ENCODE data around the gene LRRC72.

DNA sequence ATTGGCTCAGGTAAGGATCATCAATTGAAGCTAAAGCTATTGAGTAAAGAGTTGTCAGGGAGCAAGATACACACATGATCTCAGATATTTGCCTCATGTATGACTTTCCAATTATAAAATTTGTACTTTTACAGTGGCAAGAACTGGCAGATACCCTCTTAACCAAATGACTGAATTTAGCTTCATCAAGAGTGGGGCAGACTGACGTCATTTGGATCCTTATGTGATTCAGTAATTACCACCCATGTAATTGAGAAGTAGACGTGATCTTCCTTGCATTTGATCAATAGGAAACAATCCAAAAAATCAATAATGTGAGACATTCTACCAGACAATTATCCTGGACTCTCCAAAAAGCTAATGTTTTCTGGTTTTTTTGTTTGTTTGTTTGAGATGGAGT is 8.9 kb downstream of the LRRC72 start:
- TF ChIP-seq, protein P1, sequence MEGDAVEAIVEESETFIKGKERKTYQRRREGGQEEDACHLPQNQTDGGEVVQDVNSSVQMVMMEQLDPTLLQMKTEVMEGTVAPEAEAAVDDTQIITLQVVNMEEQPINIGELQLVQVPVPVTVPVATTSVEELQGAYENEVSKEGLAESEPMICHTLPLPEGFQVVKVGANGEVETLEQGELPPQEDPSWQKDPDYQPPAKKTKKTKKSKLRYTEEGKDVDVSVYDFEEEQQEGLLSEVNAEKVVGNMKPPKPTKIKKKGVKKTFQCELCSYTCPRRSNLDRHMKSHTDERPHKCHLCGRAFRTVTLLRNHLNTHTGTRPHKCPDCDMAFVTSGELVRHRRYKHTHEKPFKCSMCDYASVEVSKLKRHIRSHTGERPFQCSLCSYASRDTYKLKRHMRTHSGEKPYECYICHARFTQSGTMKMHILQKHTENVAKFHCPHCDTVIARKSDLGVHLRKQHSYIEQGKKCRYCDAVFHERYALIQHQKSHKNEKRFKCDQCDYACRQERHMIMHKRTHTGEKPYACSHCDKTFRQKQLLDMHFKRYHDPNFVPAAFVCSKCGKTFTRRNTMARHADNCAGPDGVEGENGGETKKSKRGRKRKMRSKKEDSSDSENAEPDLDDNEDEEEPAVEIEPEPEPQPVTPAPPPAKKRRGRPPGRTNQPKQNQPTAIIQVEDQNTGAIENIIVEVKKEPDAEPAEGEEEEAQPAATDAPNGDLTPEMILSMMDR (IDR thresholded peaks at IDR 0.05) = no peak
- TF ChIP-seq POLR2AphosphoS5 (IDR thresholded peaks at IDR 0.05) (no peak), POLR2A (IDR thresholded peaks at IDR 0.05) (no peak), EP300 (IDR thresholded peaks at IDR 0.05) (no peak)

All from gastroesophageal sphincter (tissue), 3 donors.